Stimulated activated CD4-positive, alpha-beta T cell treated with anti-CD3 and anti-CD28 coated beads, Interleukin-4, amount 100 ng/mL, for 48 hours (primary cell): ENCODE measurements around the gene MARCHF4.

Experiments used
- DNase-seq, 2 donors: peaks; one replicate each; pipeline ENCODE4 v3.0.0-alpha.2; 2020; ENCODE audit warnings: low read depth in 2 of 2

The MARCHF4 gene

DNA sequence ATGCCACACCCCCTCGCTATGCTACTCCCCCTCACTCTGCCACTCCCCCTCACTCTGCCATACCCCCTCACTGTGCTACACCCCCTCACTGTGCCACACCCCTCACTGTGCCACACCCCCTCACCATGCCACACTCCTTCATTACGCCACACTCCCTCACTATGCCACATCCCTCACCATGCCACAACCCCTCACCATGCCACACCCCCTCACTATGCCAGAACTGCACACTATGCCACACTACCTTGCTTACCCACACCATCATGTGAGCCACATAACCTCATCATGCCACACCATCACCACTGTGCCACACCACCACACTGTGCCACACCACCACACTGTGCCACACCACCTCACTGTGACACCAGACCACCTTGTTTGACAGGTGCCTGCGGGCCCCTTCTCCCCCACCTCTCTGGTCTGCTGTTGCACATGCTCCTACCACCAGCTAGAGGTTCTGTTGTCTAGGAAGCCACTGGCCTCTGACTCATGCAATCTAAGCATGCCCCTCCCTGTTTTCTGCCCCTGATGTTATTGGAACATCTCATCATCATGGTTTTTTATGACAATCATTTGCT is 22.0 kb downstream of the MARCHF4 start:
- no peak for DNase-seq

DNA sequence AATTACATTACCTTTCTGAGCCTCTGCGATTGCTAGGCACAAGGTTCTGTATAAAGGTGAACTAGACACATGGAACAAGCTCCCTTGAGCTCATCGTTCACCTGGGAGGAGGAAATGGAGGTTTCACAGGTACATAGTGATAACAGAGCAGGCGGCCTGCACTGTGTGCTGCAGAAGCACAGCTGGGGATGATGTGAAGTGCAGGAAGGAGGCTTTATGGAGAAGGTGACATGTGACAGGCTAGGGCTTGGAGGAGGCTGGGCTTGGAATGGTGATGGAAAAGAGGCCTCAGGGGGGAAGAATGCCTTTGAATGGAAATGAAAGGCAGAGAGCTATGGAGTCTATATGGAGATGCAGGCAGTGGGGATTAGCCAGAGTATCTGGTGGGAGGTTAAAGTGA is 22.9 kb downstream of the MARCHF4 start:
- DNase-seq = no peak

DNA sequence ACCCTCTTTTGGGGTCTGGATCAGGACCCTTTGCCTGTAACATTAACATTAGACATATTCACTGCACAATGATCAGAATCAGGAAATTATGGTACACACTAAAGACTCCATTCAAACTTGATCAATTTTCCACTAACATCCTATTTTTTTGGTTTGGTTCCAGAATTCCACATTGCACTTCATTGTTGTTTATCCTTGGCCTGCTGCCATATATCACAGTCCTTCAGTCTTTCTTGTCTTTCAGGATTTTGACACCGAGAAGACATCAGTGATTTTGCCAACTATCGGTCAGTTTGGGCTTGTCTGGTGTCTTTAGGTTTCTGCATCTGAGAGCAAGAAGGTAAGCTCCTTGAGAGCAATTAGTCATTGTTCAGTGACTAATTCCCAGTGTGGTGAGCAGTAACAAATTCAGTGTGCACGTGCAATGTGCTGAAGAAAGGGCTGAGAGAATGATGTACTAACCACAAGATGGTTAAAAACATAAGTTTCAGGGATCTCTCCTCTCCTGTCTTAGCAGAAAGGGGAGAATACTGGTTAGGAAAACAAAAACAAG is 23.5 kb downstream of the MARCHF4 start:
- no peak for DNase-seq

DNA sequence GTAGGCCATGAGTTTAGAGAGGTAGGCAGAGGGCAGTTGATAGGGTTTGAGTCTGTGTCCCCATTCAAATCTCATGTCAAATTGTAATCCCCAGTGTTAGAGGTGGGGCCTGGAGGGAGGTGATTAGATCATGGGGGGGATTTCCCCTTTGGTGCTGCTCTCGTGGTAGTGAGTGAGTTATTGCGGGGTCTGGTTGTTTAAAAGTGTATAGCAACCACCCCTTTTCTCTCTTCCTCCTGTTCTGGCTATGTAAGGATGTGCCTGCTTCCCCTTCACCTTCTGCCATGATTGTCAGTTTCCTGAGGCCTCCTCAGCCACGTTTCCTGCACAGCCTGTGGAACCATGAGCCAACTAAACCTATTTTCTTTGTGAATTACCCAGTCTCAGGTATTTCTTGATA is 25.5 kb downstream of the MARCHF4 start:
- DNase-seq = no peak

DNA sequence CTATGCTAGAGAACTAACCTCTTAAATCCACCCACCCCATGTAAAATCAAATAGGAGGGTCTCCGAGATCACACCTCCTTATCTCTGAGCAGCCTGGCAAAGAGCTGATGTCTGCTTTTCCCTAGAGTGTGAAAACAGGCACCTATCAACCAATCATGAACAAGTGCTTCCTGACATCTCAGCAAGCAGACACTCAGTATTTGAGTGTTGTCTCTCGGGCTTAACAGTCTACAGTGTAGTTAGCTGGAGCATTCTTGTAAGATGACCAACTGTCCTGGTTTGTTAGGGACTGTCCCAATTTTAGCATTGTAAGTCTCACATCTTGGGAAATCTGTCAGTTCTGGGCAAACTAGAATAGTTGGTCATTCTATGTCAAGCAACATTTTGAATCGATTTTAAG is 26.4 kb downstream of the MARCHF4 start:
- no peak for DNase-seq

DNA sequence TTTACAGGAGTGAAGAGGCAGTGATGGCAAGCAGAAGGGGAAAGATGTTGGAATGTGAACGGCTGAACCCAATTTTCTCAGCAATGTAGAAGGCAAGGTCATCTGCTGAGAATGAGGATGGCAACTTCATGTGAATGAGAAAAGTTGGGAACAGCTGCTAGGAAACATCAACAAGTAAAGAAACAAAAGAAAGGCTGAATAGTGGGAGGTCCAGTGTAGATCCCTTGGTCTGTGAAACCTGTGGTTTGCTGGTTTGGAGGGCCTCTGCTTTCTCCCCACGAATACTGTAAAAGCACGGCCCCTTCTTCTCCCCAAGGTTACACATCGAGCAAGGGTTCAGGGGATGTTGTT is 27.4 kb downstream of the MARCHF4 start:
- DNase-seq = no peak

DNA sequence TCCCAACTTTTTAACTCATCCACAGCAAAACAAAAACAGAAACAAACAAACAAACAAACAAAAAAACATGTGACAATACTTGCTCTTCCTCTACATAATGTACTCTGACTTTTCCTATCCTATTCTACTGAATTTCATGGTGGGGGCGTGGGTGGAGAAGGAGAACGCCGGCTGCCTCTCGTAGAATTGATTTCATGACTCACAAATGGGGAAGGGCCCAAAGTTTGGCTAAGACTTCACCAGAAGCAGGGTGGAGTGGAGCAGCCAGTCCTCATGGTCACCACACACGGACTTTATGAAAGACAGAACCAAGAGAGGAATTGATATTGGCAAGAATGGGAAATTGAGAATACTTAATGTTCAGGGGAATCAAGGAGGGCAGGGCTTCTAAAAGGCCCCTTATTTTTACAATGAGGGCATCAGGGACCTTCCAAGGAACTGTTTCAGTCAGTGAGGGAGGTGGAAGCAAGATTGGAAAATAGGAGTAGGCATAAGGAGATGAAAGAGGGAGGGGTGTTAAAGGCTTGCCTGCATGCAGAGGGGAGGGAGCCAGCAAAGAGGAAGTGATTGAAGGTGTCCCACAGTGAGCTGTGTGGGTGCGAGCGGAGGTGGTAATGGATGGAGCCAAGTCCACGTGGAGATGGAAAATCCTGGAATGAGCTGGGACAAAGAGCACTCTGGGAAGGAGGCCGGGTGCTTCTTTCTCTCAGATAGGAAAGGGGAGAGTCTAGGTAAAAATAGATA is 27.9 kb downstream of the MARCHF4 start:
- DNase-seq = no peak

DNA sequence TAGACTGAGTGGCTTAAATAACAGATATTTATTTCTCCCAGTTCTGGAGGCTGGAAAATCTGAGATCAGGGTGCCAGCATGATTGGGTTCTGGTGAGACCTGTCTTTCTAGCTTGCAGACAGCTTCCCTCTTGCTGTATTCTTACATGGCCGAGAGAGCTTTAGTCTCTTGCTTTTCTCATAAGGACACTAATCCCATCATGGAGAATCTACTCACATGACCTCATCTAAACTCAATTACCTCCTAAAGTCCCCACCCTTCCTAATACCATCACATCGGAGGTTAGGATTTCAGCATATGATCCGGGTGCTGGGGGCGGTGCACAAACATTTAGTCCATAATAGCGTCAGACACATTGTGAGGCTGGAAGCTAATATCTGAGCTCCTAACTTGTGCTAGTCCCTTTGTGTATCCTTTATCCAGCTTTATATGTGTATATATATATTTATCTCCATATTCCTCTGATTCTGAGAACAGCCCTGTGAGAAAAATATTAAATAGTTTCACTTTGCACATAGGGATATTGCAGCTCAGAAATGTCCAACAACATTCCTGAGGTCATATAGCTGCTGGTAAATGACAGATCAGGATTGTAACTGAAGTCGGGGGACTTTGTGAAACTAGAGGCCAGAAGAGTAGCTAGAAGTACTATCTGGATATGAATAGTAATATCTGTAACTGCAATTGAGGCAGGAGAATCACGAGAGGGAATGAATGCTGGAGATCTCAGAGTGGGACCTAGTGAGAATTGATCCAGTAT is 28.9 kb downstream of the MARCHF4 start:
- DNase-seq = no peak

DNA sequence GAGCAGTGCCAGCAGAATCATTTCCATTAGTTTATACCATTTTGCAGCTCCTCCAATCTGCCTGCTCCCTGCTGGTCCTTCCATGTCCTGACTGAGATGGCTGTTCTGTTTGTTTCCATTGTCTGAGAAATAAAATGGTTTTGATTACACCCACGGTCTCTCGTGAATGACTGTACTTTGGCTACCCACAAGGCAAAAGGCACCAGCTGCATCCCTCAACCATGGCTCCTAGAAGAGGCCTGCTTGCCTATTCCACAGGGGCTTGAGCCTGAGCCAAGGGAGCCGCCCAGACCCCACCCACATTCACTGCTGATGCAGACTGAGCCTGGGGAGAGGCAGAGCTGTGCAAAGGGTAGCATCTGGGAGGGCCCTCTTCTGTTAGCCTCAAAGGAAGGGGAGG is 31.2 kb downstream of the MARCHF4 start:
- DNase-seq = peak in 1 of 2 donors; percentile 16

DNA sequence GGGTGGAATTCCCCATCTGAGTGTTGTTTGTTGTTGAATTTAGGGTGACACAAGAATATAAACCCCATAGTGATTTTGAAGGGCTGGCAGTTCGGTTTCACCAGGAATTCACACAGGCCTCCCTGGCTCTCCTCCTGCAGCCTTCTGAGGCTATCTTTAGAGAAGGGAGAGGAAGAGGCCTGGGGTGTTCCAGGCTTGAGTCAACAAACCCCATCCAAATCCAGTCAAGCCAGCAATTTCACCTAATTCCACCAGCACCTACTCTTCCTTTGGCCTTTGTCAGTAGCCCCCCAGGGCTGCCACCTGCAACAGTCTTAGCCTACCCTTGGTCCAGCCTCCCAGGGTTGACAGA is 32.0 kb downstream of the MARCHF4 start:
- no peak for DNase-seq

DNA sequence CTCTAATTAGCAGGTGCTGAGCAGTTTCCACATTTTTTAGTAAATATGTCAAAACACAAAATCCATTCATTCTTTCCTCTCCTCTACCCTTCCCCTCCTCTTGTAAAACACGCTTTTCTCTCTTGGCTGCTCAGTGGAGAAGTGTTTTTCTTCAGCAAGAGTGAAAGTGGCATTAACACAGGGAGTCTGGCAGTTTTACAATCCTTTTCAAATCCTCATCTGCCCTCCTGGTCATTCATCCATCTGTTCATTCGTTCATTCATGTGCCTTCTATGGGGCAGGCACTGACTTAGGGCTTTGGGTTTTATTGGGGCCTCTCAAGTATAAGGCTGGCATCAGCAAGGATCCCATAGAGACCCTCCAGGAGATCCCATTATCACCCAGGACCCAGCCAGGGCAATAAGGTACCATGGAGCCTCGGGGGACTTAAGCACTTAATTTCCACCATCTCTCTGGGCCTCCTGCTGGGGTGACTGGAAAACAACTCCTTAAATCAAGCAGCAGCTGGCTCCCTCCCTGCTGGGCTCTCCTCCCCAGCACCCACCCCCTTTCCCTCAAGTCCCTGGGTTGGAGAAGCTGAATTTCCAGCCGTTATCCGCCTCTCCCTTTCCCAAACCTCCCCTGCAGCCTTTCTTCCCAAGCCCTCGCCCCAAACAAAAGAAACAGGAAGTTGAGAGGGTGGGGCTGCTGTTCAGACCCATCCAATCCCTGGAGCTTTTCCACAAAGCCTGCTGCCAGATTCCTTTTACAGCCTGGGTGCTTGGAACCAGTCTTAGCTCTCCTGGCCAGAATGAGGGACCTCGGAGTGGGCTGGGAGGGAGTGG is 32.6 kb downstream of the MARCHF4 start:
- no peak for DNase-seq

DNA sequence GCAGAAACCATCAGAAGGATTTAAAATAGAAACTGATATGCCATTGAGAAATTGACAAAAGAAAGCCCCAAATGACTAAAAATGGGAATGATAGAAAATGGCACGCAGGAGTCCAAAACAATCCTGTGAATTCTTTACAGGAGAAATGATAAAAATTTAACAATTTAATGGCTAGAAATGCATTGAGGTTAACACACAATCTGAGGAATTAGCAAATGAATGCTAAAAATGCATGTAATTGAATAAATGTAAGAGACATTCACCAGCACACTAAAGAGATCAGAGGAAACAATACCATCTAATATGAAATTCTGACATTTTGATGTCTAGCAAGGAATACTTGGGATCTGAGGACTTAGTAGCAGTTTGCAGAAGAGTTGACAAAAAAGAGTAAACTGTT is 37.0 kb downstream of the MARCHF4 start:
- DNase-seq = no peak

DNA sequence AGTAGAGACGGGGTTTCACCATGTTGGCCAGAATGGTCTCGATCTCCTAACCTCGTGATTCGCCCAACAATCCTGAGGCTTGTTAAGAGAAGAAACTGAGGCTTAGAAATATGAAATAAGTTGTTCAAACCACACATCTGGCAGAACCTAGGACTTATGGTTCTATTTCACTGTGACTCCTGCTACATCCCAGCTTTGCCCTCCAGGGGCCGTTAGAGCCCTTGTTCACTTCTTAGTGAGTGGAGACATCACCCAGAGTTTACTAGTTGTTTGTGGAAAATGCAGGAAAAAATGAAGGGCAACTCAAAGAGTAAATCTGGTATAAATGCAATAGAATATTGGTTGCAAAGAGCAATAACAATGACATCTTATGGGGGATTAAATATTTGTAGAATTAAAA is 43.9 kb downstream of the MARCHF4 start:
- no peak for DNase-seq

DNA sequence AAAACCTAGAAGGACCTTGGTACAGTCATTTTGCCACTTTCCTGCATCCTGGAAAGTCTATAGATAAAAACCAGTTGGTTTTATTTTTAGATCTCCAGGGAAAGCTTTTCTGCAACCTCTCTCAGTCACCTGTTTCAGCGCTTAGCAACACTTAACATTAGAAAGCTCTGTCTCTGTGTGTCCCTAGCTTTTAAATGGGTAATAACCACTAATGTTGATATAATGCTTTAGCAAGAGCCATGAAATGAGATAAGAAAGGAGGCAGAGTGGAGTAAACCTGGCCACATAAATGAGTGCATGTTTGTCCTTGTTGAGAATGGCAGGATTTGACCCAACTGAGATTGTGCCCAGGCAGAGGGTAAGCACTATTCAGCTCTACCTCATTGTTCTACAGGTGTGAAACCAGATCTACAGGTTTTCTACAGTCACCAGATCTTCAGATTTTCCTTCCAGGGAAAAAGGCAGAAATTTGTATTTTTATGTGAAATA is 44.8 kb downstream of the MARCHF4 start:
- DNase-seq = no peak
